ENCODE measurements around the gene SLC22A13.

GRCh38 chr3:38327335-38328009 lies 61.9 kb downstream of the SLC22A13 start:
- TF ChIP-seq CTCF (IDR thresholded peaks at IDR 0.05) (no peak), TCF7L2 (IDR thresholded peaks at IDR 0.05; ENCODE audit: low read depth, low read length) (no peak), REST (IDR thresholded peaks at IDR 0.05; ENCODE audit: insufficient read depth in 1 of 2, low read depth in 2 of 2, low read length in 1 of 2) (no peak)
